ENCODE measurements around the gene DDIAS.
"Not testable (repeated sequence)": the region's sequence is repeated elsewhere in the genome, so short reads cannot be mapped to it uniquely, and the experiment has no call there.

DNA sequence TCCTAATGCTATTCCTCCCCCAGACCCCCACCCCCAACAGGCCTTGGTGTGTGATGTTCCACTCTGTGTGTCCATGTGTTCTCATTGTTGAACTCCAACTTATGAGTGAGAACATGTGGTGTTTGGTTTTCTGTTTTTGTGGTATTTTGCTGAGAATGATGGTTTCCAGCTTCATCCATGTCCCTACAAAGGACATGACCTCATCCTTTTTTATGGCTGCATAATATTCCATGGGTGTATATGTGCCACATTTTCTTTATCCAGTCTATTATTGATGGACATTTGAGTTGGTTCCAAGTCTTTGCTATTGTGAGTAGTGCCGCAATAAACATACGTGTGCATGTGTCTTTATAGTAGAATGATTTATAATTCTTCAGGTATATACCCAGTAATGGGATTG, 49.0 kb downstream of the DDIAS start:
- TF ChIP-seq EZH2 (IDR thresholded peaks at IDR 0.05; ENCODE audit: borderline replicate concordance, insufficient read depth, low read depth, low read length, poor library complexity, severe bottlenecking) = not testable (repeated sequence)
- TF ChIP-seq, protein P1, sequence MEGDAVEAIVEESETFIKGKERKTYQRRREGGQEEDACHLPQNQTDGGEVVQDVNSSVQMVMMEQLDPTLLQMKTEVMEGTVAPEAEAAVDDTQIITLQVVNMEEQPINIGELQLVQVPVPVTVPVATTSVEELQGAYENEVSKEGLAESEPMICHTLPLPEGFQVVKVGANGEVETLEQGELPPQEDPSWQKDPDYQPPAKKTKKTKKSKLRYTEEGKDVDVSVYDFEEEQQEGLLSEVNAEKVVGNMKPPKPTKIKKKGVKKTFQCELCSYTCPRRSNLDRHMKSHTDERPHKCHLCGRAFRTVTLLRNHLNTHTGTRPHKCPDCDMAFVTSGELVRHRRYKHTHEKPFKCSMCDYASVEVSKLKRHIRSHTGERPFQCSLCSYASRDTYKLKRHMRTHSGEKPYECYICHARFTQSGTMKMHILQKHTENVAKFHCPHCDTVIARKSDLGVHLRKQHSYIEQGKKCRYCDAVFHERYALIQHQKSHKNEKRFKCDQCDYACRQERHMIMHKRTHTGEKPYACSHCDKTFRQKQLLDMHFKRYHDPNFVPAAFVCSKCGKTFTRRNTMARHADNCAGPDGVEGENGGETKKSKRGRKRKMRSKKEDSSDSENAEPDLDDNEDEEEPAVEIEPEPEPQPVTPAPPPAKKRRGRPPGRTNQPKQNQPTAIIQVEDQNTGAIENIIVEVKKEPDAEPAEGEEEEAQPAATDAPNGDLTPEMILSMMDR (IDR thresholded peaks at IDR 0.05) = not testable (repeated sequence)
